ENCODE measurements around the gene KCNA10.
A peak's percentile ranks its signal among the peaks of the same experiment; 100 is the strongest.

Gene KCNA10

DNA sequence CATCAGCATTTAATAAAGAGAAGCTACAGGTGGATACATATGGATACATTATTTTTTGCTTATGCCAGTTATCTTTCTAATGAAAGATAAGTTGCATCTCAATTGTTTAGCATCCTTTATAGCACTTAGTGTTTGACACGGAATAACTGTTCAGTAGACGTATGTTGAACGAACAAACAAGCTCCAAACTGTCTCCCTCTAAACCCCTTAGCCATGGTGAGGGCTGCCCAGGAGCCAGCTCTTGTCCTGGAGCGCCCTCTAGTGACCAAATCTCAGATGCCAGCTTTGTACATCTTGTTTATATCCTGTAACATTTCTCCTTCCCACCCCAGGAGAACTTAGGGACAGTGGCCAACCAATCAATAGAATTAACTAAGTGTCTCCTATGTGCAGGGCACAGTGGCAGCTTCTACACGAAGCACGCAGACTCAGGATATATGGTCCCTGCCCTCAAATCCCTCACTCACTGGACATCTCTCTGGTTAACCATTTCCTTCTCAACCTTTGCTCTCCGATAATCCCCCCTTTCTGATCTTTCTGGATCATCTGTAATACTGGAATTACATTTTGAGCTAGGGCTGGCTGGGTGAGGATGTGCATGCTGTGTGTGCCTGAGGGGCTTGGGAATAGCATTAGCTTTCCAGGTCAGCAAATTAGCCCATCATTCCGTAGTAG lies 22.9 kb downstream of the KCNA10 start:
- DNase-seq: peak; percentile 7

DNA sequence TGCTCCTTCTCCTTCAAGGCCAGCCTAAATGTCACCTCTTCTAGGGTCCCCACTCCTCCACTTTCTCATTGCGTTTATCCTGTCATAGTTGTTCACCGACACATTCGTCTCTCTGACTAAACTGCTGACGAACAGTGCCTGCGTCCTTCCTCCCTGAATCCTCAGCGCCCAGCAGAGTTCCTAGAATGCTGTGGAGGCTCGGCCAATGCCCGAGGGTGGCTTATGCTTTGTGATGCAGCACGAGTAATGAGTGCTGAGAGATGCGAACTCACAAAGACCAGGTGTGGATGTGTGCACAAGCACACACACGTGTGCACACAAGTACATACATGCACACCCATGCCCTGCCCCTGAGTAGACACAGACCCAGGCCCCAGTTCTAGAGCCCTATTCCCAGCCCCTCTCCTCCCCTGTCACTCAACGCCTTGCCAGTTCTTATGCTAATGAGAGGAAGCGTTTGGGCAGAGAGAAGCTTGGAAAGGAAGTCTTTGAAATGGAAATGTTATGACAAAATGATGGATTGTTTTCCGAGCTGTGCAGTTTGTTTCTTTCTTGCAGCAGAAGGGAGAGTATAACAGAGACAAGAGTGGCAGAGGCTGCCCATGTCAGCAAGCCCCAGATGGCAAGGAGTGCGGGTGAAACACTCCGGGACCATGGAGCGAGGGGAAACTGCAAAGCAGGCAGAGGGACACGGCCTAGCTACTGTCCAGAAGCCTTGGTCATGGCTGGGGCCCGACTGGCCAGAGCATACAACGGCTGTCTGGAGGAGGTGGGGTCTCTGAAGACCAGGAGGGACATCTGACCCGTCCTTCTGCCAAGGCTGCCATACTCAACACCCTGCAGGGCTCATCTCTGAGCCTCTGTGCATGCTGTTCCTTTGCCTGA lies 24.2 kb downstream of the KCNA10 start:
- no peak for DNase-seq

DNA sequence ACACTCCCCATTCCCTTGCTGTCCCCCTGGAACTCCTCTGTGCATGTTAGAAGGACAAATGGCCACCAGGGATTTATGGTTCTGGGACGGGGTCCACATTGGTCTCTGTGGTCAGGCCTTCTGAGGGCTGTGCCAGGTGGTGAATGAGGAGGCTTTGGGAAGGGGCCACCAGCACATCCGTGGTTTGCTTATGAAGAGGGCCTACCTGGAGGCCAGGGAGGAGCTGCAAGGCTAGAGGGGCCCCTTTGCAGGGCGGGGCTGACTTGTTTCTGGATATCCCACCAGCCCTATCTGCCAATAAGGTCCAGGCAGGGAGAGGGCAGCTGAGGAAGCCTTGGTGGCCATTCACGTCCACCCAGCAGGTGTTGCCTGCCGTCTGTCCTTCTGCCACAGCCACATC lies 24.9 kb downstream of the KCNA10 start:
- DNase-seq: no peak

DNA sequence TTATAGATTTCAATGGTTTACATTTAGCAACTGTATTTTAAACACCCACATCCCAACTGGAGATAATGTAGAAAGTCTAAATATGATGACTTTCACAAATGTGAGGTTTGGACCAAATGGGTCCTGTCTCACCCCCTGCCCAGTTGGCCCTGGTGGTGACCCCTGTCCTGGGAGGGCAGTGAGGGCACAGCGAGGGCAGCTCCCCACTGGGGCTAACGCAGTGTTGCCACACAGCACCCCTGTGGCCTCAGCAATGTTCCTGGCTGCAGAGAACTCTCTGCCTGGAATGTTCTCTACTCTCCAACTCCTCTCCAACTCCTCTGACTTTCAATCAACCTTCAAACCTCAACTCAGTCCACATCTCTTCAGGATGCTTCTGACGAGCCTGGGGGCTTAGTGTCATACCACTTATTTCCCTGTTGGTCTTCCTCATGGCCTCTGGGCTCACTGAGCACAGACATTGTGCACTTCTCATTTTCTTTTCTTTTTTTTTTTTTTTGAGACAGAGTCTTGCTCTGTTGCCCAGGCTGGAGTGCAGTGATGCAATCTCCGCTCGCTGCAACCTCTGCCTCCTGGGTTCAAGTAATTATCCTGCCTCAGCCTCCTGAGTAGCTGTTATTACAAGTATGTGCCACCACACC lies 25.8 kb downstream of the KCNA10 start:
- no peak for DNase-seq

DNA sequence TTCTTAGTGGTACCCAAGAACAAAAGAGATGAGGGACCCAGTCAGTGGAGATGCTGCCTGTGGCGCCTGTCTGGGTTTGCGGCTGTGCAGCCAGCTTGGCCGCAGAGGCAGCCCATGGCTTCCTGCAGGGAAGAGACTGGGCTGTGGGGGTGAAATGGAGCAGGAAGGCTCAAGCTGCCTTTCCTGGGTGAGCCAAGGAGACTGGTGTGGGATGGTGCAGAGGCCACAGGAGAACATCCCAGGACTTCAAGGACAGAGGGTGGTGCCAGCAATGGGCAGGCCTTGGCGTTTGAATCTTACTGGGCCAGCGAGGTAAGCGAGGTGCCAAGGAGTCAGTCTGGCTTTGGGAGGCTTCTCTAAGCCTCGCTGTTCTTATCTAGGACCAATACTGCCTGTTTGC lies 26.4 kb downstream of the KCNA10 start:
- no peak for DNase-seq

DNA sequence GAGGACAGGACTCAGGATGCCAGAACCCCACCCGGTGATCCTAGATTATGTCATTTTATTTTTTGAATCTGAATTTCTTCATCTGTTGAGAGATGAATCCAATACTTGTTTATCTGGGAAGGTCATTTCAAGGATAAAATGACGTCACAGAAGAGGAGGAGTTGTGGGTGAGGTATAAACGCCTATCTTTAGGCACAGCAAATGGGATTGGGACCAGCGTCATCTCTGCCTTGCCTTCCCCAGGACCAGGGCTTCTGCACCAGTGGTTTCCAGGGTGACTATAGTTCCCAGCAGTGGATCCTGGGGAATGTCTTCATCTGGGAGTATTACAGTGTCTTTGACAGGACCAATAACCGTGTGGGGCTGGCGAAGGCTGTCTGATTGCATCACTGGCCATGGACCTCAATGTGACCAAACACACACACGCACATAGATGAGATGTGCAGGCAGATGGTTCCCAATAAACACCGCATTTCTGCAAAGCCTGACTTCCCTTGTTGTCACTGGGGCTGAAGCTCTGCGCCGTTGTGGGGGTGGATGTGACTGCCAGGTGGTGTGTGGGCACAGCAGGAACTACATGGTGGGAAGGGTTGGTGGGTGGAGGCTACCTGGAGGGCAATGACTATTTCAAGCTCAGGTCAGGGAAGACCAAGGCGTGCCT lies 28.1 kb downstream of the KCNA10 start:
- no peak for DNase-seq

DNA sequence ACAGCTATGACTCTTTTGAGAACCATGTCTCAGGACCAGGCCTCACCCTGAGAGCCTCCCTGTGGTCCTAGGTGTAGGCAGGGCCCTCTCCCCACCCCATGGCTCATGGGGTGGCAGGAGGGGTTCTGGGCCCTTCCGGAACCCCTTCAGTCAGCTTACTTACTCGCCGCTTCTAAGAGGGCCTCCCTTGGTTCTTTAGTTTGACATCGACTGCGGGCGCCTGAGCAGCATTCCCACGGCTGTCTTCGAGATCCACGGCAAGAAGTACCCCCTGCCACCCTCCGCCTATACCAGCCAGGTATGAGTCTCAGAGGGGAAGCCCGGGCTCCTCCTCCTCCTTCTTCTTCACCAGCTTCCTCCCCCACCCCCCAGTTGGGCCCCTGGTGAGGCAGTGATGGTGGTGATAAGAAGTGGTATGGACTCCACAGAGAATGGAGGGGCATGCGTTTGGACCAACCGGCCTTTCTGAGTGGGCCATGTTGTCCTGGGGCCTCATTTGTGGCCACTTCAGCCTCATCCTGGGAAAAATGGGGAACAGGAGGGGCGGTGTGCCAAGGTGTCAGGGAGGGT lies 28.9 kb downstream of the KCNA10 start:
- no peak for DNase-seq

DNA sequence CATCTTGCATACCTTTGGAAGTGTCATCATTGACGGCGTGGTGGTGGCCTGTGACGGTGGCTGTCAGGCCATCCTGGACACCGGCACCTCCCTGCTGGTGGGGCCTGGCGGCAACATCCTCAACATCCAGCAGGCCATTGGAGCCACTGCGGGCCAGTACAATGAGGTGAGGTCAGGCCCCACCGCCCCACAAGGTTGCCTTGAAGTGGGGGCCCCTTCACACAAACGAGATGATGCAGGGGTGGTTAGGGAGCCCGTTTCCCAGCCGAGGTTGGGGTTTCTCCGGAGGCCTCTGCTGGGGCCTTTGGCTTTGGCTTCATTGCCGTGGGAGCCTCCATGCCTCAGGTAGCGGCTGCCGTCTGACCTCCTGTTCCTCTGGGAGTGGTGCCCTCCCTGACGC lies 29.6 kb downstream of the KCNA10 start:
- DNase-seq: no peak

DNA sequence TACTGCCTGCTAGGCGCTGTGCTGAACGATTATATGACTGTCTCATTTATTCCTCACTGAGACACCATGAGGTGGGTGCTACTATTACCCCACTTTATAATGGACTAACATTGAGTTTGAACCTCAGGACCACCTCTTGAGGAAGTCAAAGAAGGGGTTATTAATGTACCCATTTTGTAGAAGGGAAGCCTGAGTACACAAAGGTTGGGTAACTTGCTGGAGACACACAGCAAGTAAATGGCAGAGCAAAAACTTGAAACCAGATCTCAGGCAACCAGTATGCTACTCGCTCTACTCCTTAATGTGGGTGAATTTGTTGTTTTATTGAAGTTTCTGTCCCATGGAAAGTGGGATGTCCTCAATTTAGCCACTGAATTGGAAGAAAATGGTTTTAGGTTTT lies 30.1 kb downstream of the KCNA10 start:
- DNase-seq: no peak

DNA sequence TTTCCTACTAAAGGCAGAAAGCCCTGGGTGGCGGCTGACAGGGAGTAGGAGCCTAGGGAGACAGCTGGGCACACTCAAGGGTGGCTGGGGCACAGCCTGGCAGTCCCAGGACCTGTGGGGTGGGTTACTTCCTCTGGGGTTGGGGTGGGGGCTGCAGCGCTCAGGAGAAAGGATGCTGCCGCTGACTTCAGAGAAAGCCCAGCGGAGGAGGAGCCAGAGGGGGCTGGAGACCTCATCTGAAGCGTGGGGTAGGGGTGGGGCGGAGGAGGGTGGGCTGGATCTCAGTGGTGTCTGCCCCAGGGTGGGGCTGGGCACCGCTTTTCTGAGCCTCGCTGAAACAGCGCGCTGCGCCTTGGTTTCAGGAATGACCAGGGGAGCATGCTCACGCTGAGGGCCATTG lies 30.8 kb downstream of the KCNA10 start:
- no peak for DNase-seq

DNA sequence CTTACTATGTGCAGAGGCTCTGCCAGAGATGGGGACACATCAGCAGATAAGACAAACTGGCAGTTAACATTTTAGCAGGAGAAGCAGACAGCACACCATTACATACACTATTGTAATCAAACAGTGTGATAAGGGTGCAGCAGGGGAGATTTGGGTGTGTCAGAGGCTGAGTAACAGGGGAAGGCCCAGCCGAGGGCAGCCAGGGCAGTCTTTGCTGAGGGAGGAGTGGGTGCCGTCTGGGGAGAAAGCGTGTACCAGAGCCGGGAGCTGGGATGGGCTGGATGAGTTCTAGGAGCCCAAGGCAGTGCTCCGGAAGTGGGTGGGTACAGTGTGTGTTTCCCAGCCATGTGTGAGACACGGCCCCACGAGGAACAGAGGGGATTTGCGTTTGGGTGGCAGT lies 31.2 kb downstream of the KCNA10 start:
- no peak for DNase-seq

DNA sequence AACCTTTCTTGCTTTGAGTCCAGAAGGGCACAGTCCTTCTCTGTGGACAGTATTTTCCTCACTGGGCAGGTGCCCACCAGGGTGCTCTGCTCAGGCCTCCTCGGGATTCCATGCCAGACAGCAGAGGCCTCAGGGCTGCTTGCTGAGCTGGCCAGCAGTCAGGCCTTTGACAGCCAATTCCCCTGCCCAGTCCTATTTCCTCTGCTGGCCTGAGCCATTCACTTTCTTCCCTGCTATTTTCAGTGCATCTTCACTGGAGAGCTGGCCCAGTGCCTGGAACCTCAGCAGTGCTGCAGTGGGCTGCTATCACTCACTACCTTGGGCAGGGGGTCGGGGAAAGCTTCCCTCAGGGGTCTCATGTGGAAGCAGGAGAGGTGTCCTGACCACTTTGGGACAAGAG lies 33.2 kb downstream of the KCNA10 start:
- DNase-seq: no peak

DNA sequence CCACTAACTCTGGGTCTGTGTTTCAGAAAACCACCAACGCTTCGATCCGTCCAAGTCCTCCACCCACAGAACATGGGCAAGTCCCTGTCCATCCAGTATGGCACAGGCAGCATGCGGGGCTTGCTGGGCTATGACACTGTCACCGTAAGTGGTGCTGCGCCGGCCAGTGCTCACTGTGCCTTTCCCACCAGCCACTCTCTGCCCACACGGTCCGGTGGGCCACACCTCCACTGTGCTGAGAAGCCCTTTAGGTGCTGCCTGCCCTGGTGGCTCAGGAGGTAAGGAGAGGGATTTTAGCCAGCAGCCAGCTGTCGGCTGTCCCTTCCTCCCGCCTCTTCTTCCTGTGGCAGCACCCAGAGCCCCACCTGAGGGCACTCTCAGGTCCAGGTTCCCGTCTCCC lies 34.2 kb downstream of the KCNA10 start:
- DNase-seq: no peak

DNA sequence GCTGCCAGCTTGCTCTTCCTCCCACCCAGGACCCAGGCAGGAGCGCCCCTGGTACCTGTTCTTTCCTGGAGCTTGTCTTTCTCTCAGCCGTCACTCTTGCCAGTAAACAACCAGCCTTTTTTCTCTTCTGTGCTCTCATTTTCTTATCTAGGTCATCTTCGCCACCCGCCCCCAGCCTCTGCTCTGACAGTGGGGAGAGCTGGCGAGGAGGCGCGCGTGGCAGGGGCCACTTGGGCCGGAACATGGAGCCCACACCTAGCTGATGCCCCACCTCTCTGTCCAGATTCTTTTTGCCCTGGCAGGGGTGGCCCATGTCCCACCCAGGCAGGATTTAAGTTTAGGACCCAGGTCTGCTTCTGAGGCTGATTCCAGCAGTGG lies 35.7 kb downstream of the KCNA10 start:
- no peak for DNase-seq

DNA sequence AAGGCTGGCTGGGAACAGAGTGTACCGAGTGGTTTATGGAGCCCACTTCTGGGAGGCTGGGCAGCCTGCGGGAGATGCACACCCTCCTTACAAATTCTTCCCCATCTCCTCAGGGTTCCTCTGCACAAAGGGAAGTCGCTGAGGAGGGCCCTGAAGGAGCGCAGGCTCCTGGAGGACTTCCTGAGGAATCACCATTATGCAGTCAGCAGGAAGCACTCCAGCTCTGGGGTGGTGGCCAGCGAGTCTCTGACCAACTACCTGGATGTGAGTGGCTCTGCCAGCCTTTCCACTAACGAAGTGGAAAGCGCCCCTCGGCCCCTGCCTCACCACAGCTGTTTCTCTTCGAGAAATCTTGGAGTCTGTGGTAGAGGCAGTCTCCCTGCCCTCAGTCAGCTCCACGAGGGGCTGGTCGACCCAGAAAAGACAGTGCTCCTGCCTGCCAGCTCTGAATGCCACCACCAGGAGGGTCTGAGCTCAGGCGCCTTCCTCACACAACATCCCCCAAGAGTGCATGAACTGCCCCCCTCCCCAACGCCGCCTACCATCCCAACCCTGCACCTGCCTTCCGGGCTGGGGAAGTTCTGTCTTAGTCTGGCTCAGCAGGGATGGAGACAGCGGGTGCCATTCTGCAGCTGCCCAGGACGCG lies 36.2 kb downstream of the KCNA10 start:
- no peak for DNase-seq

DNA sequence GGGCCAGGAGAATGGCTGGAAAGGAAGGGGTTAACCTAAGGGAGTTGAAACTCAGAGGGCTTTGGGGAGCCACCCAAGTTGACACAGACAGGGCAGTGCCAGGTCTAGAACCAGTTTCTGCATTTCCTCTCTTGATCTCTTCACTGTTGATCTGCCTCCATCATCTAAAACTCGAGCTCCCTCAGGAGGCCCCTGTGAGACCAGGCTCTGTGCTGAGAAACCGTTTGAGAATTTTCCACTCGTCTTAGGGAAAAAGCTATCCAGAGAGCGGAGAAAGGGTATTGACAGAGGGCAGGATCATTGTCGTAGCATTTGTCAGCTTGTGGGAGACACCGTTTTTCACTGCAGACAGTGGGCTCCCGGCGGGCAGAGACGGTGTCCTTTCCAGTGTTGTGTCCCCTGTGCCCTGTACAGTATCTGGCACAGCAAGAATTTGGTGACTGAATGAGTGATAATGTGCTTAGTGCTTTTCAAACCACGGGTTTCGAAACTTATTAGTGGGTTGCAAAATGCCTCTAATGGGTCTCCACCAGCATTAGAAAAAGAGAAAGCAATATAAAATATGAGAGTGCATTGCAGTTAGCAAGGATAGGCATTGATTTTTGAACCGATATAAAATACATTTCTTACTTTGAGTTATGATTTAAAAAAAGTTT lies 36.9 kb downstream of the KCNA10 start:
- DNase-seq: no peak

DNA sequence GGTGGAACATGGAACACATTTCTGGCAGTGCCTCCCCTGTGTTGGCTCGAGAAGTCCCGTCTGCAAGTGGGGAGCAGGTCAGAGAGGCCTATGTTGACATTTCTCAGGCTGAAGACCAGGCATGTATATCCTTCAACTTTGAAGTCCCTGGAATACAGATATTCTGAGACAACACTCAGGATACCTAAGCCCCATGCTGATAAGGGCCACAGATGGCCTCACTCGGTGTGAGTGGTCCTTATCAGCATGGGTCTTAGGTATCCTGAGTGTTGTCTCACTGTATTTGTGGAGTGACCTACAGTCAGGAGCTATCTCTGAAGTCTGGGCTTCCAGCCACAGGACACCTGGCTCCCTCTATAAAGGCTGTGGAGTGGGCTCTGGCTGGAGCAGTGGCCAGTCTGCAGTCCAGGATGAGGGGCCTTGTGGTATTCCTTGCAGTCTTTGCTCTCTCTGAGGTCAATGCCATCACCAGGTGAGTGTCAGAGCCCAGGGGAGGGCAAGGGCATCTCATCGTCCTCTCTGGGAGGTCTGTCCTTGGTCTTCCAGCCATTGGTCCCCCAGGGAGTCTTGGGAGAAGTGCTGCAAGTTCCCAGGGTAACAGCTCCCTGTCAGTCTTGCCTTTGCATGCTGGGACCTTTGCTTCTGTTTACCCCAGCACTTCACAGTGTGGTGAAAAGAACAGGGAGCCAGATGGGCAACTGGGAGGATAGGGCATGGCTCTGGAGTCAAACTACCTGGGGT lies 38.4 kb downstream of the KCNA10 start:
- DNase-seq: no peak

DNA sequence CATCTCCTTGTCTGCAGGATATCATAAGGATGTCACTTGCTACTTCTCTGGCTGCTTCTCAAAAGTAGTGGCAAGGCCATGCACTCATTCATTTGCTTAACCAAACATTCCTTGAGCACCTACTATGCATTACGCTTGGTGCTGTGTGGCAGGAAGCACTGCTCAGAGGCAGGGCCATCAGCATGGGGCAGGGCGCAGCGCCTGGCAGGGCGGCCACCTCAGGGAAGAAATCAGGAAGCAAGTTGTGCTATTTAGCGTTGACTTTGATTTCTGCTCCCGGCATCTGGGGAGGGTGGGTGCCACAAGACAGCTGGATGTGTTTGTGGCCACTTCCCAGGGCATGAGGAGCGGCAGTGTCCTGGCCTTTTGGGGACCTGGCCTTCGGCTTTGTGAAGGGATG lies 40.1 kb downstream of the KCNA10 start:
- no peak for DNase-seq

DNA sequence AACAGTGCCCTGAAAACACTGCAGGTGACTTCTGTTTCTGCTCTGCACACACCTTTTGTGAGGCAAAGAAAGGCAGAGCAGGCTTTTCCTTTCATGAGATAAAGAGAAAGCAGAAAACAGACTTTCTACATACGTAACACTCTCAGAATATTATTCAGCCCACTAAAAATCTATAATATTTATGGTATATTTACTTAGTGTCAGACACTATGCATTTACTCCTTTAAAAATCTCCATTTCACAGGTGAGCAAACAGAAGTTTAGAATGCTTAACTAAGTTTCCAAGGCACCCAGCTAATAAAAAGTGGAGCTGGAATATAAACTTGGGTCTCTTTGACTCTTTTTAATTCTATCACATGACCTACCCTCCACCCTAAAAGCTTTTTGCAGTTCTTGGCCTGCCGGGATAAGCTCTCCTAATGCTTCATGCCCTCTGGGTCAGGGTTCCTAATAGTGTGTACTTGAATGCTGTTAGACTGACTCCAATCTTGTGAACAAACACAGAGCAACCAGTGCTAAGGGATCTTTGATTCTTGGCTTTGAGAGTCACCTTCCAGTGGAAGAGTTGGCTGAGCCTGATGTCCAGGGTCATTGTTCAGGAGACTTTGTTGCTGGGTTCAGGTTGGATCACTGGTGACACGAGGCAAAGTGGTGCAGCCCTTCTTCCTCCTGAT lies 40.9 kb downstream of the KCNA10 start:
- DNase-seq: no peak

DNA sequence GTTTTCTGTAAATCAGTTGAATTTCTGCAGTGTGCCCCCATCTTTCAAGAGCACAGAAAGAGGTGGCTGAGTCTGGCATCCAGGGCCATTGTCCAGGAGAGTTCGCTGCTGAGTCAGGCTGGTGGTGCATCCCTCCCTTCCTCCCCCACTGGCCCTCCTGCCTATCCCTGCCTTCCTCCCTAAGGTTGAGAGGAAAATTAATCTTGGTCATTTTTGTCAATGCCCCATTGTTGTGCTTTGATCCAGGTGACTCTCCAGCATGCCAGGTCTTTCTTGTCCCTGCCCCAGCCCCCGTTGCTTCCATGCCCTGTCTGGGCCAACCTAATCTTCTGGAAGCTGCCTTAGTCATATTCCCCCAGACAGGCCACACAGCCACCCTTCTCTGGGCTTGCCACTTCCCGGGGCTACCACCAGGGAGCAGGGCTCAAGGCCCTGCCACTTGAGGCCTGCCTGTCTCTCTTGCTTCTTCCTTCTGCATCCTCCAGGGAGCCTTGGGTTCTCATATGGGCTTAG lies 41.5 kb downstream of the KCNA10 start:
- DNase-seq: no peak

DNA sequence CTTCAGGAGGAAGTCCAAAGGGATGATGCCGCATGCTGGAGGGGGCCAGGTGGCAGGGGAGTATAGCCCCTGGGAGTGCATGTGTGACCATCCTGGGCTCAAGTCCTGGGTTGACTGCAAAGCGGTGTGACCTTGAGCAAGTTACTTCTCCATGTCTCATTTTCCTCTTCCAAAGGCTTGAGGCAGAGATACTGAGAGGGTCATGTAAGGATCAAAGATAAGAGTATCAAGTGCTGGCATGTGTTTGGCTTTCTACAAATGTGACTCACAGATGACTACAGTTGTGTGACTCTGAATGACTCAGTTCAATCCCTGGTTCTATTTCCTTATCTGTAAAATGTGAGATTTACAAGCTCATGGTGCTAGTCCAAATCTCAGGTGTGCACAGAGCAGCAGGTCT lies 41.9 kb downstream of the KCNA10 start:
- DNase-seq: no peak
